Astrocyte (in vitro differentiated cells and primary cell): Measurements from ENCODE around the gene COLQ. TPM values are rescaled to one million over a fixed set of nuclear protein-coding genes. Genes with fewer than 3 reads are reported as not detected.
"Not testable (repeated sequence)": the region's sequence is repeated elsewhere in the genome, so short reads cannot be mapped to it uniquely, and the experiment has no call there.

Experiments
- DNase-seq: peaks from one replicate; pipeline ENCODE4 v3.0.0-alpha.2; 2010; ENCODE audit warnings: low read depth
- FAIRE-seq: peaks from 2 replicates; lab custom pipeline; 2011; peaks lifted over from hg19 to GRCh38; lab: Jason Lieb, UNC
- H2AFZ ChIP-seq: 2 replicates; pipeline ENCODE4 v1.6.0; 2012; ENCODE audit warnings: low read depth, low read length, inconsistent platforms
- H3K27ac ChIP-seq: 2 replicates; pipeline ENCODE4 v1.5.1; 2011; ENCODE audit warnings: low read depth, low read length, inconsistent platforms
- H3K27me3 ChIP-seq: 2 replicates; pipeline ENCODE4 v1.6.0; 2011; ENCODE audit warnings: low read length, inconsistent platforms; ENCODE audit not compliant: insufficient read depth
- H3K36me3 ChIP-seq: 2 replicates; pipeline ENCODE4 v1.5.1; 2011; ENCODE audit warnings: low read length, inconsistent platforms; ENCODE audit not compliant: insufficient read depth
- H3K4me1 ChIP-seq: 2 replicates; pipeline ENCODE4 v1.5.1; 2011; ENCODE audit warnings: low read length, inconsistent platforms; ENCODE audit not compliant: insufficient read depth
- H3K4me2 ChIP-seq: 2 replicates; pipeline ENCODE4 v1.6.0; 2012; ENCODE audit warnings: low read length, inconsistent platforms
- H3K4me3 ChIP-seq: 2 replicates; pipeline ENCODE4 v1.5.1; 2011; ENCODE audit warnings: low read depth, mild to moderate bottlenecking, low read length, inconsistent platforms; ENCODE audit not compliant: insufficient read depth
- H3K79me2 ChIP-seq: 2 replicates; pipeline ENCODE4 v1.6.0; 2012; ENCODE audit warnings: mild to moderate bottlenecking, low read length, inconsistent platforms; ENCODE audit not compliant: insufficient read depth
- H3K9ac ChIP-seq: 2 replicates; pipeline ENCODE4 v1.6.0; 2012; ENCODE audit warnings: mild to moderate bottlenecking, low read length, inconsistent platforms
- H3K9me3 ChIP-seq: 2 replicates; pipeline ENCODE4 v1.5.1; 2012; ENCODE audit warnings: low read depth, mild to moderate bottlenecking, low read length, inconsistent platforms; ENCODE audit not compliant: insufficient read depth
- H4K20me1 ChIP-seq: 2 replicates; pipeline ENCODE4 v1.6.0; 2012; ENCODE audit warnings: low read length, inconsistent platforms; ENCODE audit not compliant: insufficient read depth
- H3K27ac Mint-ChIP-seq: one replicate; pipeline ENCODE4 v1.8.0; 2021; ENCODE audit warnings: mild to moderate bottlenecking, mixed read lengths; ENCODE audit not compliant: unreplicated experiment
- H3K27me3 Mint-ChIP-seq: one replicate; pipeline ENCODE4 v1.8.0; 2021; ENCODE audit warnings: low read depth, mixed read lengths; ENCODE audit not compliant: unreplicated experiment
- H3K36me3 Mint-ChIP-seq: one replicate; pipeline ENCODE4 v1.8.0; 2021; ENCODE audit warnings: low read depth, mixed read lengths; ENCODE audit not compliant: unreplicated experiment
- H3K4me1 Mint-ChIP-seq: one replicate; pipeline ENCODE4 v1.8.0; 2021; ENCODE audit warnings: low read depth, mixed read lengths; ENCODE audit not compliant: unreplicated experiment
- H3K4me3 Mint-ChIP-seq: one replicate; pipeline ENCODE4 v1.8.0; 2021; ENCODE audit warnings: mild to moderate bottlenecking, moderate library complexity, mixed read lengths; ENCODE audit not compliant: unreplicated experiment
- H3K9me3 Mint-ChIP-seq: one replicate; pipeline ENCODE4 v1.8.0; 2021; ENCODE audit warnings: mild to moderate bottlenecking, mixed read lengths; ENCODE audit not compliant: unreplicated experiment
- EZH2 ChIP-seq: IDR thresholded peaks from 2 replicates; pipeline ENCODE4 v1.6.1; 2012; ENCODE audit warnings: mild to moderate bottlenecking, low read length, inconsistent platforms; ENCODE audit not compliant: insufficient read depth
- total RNA-seq: library from RNA; stranded (reverse); gene quantifications from 2 replicates; pipeline ENCODE4 v1.2.1, GENCODE V29; 2021
- TF ChIP-seq, protein P1 (sequence below): IDR thresholded peaks from 2 replicates; pipeline ENCODE4 v1.5.1; 2011; ENCODE audit warnings: low read depth, mild to moderate bottlenecking, inconsistent platforms, low read length, moderate library complexity; ENCODE audit not compliant: insufficient read depth

The COLQ gene
- total RNA-seq, 1 donor from 2014 or later = 1.2 TPM

DNA sequence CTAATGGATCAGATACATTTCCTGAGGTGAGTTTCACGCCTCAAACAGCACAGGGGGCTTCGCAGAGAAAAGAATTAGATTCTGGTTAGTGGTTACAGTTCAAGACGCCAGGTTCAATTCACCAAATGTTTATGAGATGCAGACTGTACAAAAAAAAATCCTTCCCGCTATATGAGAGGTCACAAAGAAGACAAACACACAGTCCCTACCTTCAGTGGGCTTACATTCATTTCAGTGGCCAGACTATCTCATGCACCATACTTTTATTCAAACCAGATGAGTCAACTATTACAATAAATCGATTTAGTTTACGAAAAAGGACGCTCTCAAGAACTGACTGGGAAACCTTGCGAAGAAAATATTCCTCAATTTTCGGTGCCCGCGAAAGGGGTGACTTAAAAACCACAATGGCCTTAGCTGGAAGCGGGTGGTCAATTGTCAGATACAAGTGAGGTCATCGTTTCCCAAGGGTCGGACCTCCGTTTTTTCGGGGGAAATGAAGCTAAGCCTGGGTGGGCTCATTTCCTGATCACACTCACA lies 94.9 kb downstream of the COLQ start:
- DNase-seq = no peak
- Histone ChIP-seq H3K27me3 (no peaks in the 10 kb centered on the region), H3K79me2 (peaks cover 68% of the 10 kb centered on the region), H3K4me1 (peaks cover 15% of the 10 kb centered on the region), H3K36me3 (peaks cover 2% of the 10 kb centered on the region), H3K4me3 (peak overlapping the region; percentile 86), H3K9ac (peak overlapping the region; percentile 92), H3K27ac (peak overlapping the region; percentile 65), H3K4me2 (peak overlapping the region; percentile 95), H3K9me3 (no peaks in the 10 kb centered on the region), H4K20me1 (peaks cover 32% of the 10 kb centered on the region), H2AFZ (peak overlapping the region; percentile 91)
- FAIRE-seq = no peak
- TF ChIP-seq EZH2 = no peak
- TF ChIP-seq, protein P1, sequence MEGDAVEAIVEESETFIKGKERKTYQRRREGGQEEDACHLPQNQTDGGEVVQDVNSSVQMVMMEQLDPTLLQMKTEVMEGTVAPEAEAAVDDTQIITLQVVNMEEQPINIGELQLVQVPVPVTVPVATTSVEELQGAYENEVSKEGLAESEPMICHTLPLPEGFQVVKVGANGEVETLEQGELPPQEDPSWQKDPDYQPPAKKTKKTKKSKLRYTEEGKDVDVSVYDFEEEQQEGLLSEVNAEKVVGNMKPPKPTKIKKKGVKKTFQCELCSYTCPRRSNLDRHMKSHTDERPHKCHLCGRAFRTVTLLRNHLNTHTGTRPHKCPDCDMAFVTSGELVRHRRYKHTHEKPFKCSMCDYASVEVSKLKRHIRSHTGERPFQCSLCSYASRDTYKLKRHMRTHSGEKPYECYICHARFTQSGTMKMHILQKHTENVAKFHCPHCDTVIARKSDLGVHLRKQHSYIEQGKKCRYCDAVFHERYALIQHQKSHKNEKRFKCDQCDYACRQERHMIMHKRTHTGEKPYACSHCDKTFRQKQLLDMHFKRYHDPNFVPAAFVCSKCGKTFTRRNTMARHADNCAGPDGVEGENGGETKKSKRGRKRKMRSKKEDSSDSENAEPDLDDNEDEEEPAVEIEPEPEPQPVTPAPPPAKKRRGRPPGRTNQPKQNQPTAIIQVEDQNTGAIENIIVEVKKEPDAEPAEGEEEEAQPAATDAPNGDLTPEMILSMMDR = no peak
- Mint-ChIP-seq H3K27me3 (no peaks in the 10 kb centered on the region), H3K36me3 (no peaks in the 10 kb centered on the region), H3K27ac (peak overlapping the region; percentile 93), H3K9me3 (no peaks in the 10 kb centered on the region), H3K4me1 (peaks cover 12% of the 10 kb centered on the region), H3K4me3 (peak overlapping the region; percentile 99)

DNA sequence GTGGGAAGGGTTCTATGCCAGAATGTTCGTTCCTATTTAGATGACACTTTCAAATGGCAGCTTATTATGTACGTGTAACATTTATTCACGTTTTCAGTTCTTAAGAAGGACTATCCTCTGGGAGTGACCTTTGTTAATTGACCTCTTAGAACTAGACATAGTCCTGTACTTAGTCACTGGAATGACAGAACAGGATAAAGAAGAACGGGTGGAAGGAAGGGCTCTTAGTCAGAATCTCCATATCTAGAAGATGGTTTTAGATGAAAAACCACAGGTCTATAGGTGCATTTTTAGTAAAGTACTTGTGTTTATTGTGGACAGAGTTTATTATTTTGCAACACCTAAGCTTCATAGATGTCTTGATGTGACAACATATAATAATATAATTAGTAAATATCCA lies 100.6 kb downstream of the COLQ start:
- H3K27ac ChIP-seq = no peak overlapping the region
- peaks cover 9% of the 10 kb centered on the region for H3K4me1 ChIP-seq
- no peaks in the 10 kb centered on the region for H3K9me3 ChIP-seq
- H2AFZ ChIP-seq = no peak overlapping the region
- Mint-ChIP-seq H3K4me3 (no peak overlapping the region), H3K36me3 (peaks cover 4% of the 10 kb centered on the region), H3K27me3 (no peaks in the 10 kb centered on the region), H3K9me3 (no peaks in the 10 kb centered on the region), H3K27ac (peak overlapping the region; percentile 87), H3K4me1 (peaks cover 18% of the 10 kb centered on the region)
- peaks cover 11% of the 10 kb centered on the region for H3K79me2 ChIP-seq
- H4K20me1 ChIP-seq = peaks cover 7% of the 10 kb centered on the region
- H3K9ac ChIP-seq = no peak overlapping the region
- no peak overlapping the region for H3K4me3 ChIP-seq
- DNase-seq (peak; percentile 62), FAIRE-seq (no peak)
- TF ChIP-seq, protein P1 = no peak
- no peak for TF ChIP-seq EZH2
- H3K4me2 ChIP-seq = peak overlapping the region; percentile 7
- H3K36me3 ChIP-seq = peaks cover 7% of the 10 kb centered on the region
- no peaks in the 10 kb centered on the region for H3K27me3 ChIP-seq

DNA sequence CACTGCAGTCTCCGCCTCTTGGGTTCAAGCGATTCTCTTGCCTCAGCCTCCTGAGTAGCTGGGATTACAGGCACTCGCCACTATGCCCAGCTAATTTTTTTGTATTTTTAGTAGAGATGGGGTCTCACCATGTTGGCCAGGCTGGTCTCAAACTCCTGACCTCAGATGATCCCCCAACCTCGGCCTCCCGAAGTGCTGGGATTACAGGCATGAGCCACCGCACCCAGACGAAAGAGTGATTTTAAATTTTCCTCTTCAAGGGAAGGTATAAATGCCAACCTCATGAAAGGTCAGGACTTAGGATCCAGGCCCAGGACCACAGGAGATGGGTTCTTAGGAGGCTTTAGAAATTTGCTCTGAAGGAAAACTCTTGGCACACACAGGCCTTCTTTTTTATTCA lies 110.5 kb downstream of the COLQ start:
- H3K27me3 Mint-ChIP-seq, H3K9me3 ChIP-seq, DNase-seq, H3K27ac Mint-ChIP-seq, H2AFZ ChIP-seq, H3K9me3 Mint-ChIP-seq, H3K79me2 ChIP-seq, H3K27ac ChIP-seq, H3K27me3 ChIP-seq, H3K4me1 Mint-ChIP-seq, H3K4me3 Mint-ChIP-seq, H3K4me3 ChIP-seq, H3K4me1 ChIP-seq, H3K4me2 ChIP-seq, FAIRE-seq, H4K20me1 ChIP-seq, H3K9ac ChIP-seq: not testable (repeated sequence)
- peaks cover 21% of the 10 kb centered on the region for H3K36me3 ChIP-seq
- peaks cover 32% of the 10 kb centered on the region for H3K36me3 Mint-ChIP-seq
